HepG2 (cell line): ENCODE measurements around the gene DGCR2.
"Not testable (repeated sequence)": the region's sequence is repeated elsewhere in the genome, so short reads cannot be mapped to it uniquely, and the experiment has no call there.

Source experiments
- BRD4 ChIP-seq: sonication (generic); formaldehyde crosslinking; IDR thresholded peaks from 2 replicates; pipeline ENCODE4 v1.4.0; 2020; ENCODE audit warnings: missing genetic modification reagents
- CEBPB ChIP-seq: IDR thresholded peaks from 2 replicates; pipeline ENCODE4 v1.6.1; 2011; ENCODE audit warnings: low read depth, low read length, improper control_type of control experiment, borderline replicate concordance
- EP300 ChIP-seq, 3 experiments: sonication (generic) in 1 of 3; formaldehyde crosslinking in 1 of 3; IDR thresholded peaks; 2 replicates each; pipeline versions ENCODE4 v1.5.1 to v1.6.1; 2011 to 2020; ENCODE audit warnings: low read depth in 2 of 3, low read length in 2 of 3, borderline replicate concordance in 1 of 3, improper control_type of control experiment in 1 of 3, mild to moderate bottlenecking in 1 of 3, missing genetic modification reagents in 1 of 3, moderate library complexity in 1 of 3
- EZH2 ChIP-seq: conservative IDR thresholded peaks from 2 replicates; pipeline ENCODE4 v1.6.1; 2012; ENCODE audit warnings: mild to moderate bottlenecking, low read depth, low read length, moderate library complexity
- FOXA1 ChIP-seq, 2 experiments: fragments of 450-650 bp in 1 of 2; sonication (generic) in 1 of 2; formaldehyde crosslinking in 1 of 2; IDR thresholded peaks; 2 replicates each; pipeline versions ENCODE4 v1.4.0 to v1.6.1; 2016 to 2020; ENCODE audit warnings: missing genetic modification reagents in 1 of 2
- GABPA ChIP-seq, 2 experiments: IDR thresholded peaks; 2 replicates each; pipeline ENCODE4 v1.6.1; 2011 to 2016; ENCODE audit warnings: low read depth in 2 of 2, low read length in 1 of 2, missing biosample characterization in 1 of 2, missing genetic modification characterization in 1 of 2
- JARID2 ChIP-seq: sonication (generic); formaldehyde crosslinking; IDR thresholded peaks from 2 replicates; pipeline ENCODE4 v1.8.1; 2023; ENCODE audit warnings: missing genetic modification reagents, inconsistent platforms; ENCODE audit not compliant: insufficient replicate concordance
- MXI1 ChIP-seq: IDR thresholded peaks from 3 replicates; pipeline ENCODE4 v1.6.1; 2012; ENCODE audit warnings: low read depth, low read length, inconsistent platforms, borderline replicate concordance
- ZBTB8A ChIP-seq: sonication (generic); formaldehyde crosslinking; IDR thresholded peaks from 2 replicates; pipeline ENCODE4 v1.4.0; 2020; ENCODE audit warnings: mild to moderate bottlenecking, low read depth, missing genetic modification reagents, borderline replicate concordance
- TF ChIP-seq, protein P1 (sequence below): sonication (generic); formaldehyde crosslinking; IDR thresholded peaks from 2 replicates; pipeline ENCODE4 v1.5.0; 2020; ENCODE audit warnings: mild to moderate bottlenecking, missing genetic modification reagents, moderate library complexity
- TF ChIP-seq, protein P2 (sequence below): sonication (generic); formaldehyde crosslinking; IDR thresholded peaks from 2 replicates; pipeline ENCODE4 v1.4.0; 2020; ENCODE audit warnings: mild to moderate bottlenecking, missing genetic modification reagents

DNA sequence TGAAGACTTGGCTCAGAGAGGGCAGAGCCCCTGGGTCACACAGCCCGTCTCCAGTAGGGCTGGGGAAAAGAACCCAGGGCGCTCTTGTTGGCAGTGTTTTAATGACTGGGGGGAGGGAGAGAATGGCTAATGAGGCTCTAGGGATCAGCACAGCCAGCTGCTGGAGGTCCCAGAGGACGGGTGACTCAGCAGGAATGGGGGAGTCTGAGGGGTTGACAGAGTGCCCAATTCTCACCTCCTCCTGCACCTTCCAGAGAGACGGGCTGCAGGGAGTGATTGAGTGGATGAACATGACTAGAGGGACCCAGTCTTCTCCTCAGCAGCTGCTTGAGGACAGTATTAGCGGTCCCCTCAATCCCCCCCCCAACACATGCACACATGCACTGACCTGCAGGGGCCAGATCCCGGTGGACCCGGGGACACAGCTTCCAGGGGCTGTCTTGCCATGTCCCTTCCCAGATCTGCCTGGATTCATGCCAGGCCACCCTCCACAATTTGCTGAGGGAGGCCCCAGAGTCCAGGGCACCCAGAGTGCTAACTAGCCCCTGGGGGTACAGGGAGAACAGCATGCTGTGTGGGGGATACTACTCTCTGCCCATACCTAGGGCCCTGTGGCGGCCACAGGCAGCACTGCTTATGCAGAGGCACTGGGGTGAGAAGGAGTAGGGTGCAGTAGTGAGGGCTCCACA, 94.7 kb downstream of the DGCR2 start:
- TF ChIP-seq JARID2 (CRISPR knock-in tag); MXI1; FOXA1 (IDR thresholded peaks at IDR 0.05); FOXA1 (CRISPR knock-in tag; IDR thresholded peaks at IDR 0.05); BRD4 (CRISPR knock-in tag); GABPA (IDR thresholded peaks at IDR 0.05; ENCODE audit: low read depth, low read length); GABPA (CRISPR knock-in tag; IDR thresholded peaks at IDR 0.05; ENCODE audit: low read depth); EP300 (IDR thresholded peaks at IDR 0.05; ENCODE audit: low read depth in 2 of 2, low read length in 2 of 2); EP300 (CRISPR knock-in tag; IDR thresholded peaks at IDR 0.05; ENCODE audit: borderline replicate concordance); ZBTB8A (CRISPR knock-in tag); CEBPB; EZH2: not testable (repeated sequence)
- TF ChIP-seq, protein P1, sequence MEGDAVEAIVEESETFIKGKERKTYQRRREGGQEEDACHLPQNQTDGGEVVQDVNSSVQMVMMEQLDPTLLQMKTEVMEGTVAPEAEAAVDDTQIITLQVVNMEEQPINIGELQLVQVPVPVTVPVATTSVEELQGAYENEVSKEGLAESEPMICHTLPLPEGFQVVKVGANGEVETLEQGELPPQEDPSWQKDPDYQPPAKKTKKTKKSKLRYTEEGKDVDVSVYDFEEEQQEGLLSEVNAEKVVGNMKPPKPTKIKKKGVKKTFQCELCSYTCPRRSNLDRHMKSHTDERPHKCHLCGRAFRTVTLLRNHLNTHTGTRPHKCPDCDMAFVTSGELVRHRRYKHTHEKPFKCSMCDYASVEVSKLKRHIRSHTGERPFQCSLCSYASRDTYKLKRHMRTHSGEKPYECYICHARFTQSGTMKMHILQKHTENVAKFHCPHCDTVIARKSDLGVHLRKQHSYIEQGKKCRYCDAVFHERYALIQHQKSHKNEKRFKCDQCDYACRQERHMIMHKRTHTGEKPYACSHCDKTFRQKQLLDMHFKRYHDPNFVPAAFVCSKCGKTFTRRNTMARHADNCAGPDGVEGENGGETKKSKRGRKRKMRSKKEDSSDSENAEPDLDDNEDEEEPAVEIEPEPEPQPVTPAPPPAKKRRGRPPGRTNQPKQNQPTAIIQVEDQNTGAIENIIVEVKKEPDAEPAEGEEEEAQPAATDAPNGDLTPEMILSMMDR (CRISPR knock-in tag): not testable (repeated sequence)
- TF ChIP-seq, protein P2, sequence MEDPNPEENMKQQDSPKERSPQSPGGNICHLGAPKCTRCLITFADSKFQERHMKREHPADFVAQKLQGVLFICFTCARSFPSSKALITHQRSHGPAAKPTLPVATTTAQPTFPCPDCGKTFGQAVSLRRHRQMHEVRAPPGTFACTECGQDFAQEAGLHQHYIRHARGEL (CRISPR knock-in tag): not testable (repeated sequence)
